HEK293 (cell line): Measurements from ENCODE around the gene CENPH.

ENCODE experiments used
- CTCF ChIA-PET: fragments of 350-600 bp; formaldehyde crosslinking; extraction: SDS; loops from one replicate; lab custom pipeline; 2021; ENCODE audit warnings: antibody characterized with exemption; lab: Yijun Ruan, JAX
- POLR2A ChIA-PET: fragments of 300-600 bp; formaldehyde crosslinking; extraction: SDS; loops from one replicate; lab custom pipeline; 2020; ENCODE audit warnings: antibody characterized with exemption, inconsistent platforms; lab: Yijun Ruan, JAX
- H3K27ac ChIP-seq: fragments of 200-500 bp; sonication (Bioruptor generic); 2 replicates; pipeline ENCODE4 v1.5.1; 2014; ENCODE audit warnings: low read depth, low read length, control low read depth, inconsistent platforms; ENCODE audit errors: extremely low read depth
- H3K36me3 ChIP-seq, 2 experiments: fragments of 200-500 bp in 1 of 2; sonication (Bioruptor generic) in 1 of 2; 1 replicate in 1 of 2; 2 replicates in 1 of 2; pipeline ENCODE4 v1.5.1; 2014 to 2017; ENCODE audit warnings: inconsistent platforms in 2 of 2, low read length in 2 of 2; ENCODE audit not compliant: control insufficient read depth in 2 of 2, insufficient read depth in 1 of 2
- H3K4me1 ChIP-seq: fragments of 200-500 bp; sonication (Bioruptor generic); 2 replicates; pipeline ENCODE4 v1.5.1; 2014; ENCODE audit warnings: mild to moderate bottlenecking, low read length, inconsistent platforms; ENCODE audit not compliant: control insufficient read depth, insufficient read depth
- H3K4me3 ChIP-seq: 2 replicates; pipeline ENCODE4 v1.5.1; 2011; ENCODE audit warnings: low read depth, mild to moderate bottlenecking, control low read depth, low read length, moderate library complexity
- H3K9me3 ChIP-seq: fragments of 200-500 bp; sonication (Bioruptor generic); 2 replicates; pipeline ENCODE4 v1.5.1; 2014; ENCODE audit warnings: low read depth, low read length, inconsistent platforms; ENCODE audit not compliant: control insufficient read depth, insufficient read depth
- SP3 ChIP-seq: fragments of 450-650 bp; formaldehyde crosslinking; IDR thresholded peaks from 2 replicates; pipeline ENCODE4 v1.5.1; 2016; ENCODE audit warnings: missing biosample characterization, missing genetic modification characterization
- SP7 ChIP-seq: fragments of 450-650 bp; formaldehyde crosslinking; IDR thresholded peaks from 2 replicates; pipeline ENCODE4 v1.5.1; 2016; ENCODE audit warnings: missing biosample characterization, missing genetic modification characterization
- ZBTB7A ChIP-seq: fragments of 450-650 bp; formaldehyde crosslinking; IDR thresholded peaks from 2 replicates; pipeline ENCODE4 v1.5.1; 2016; ENCODE audit warnings: low read depth, missing biosample characterization, missing genetic modification characterization
- ZFP41 ChIP-seq: fragments of 450-650 bp; formaldehyde crosslinking; IDR thresholded peaks from 2 replicates; pipeline ENCODE4 v1.5.1; 2016; ENCODE audit warnings: missing biosample characterization, missing genetic modification characterization, borderline replicate concordance
- ZNF202 ChIP-seq: fragments of 450-650 bp; formaldehyde crosslinking; IDR thresholded peaks from 2 replicates; pipeline ENCODE4 v1.5.1; 2016; ENCODE audit warnings: missing biosample characterization, missing genetic modification characterization, borderline replicate concordance
- ZNF266 ChIP-seq: fragments of 450-650 bp; formaldehyde crosslinking; IDR thresholded peaks from 2 replicates; pipeline ENCODE4 v1.5.1; 2016; ENCODE audit warnings: missing biosample characterization, missing genetic modification characterization, low read depth
- ZNF280D ChIP-seq: fragments of 450-650 bp; formaldehyde crosslinking; IDR thresholded peaks from 2 replicates; pipeline ENCODE4 v1.5.1; 2016; ENCODE audit warnings: missing biosample characterization, missing genetic modification characterization
- ZNF362 ChIP-seq: fragments of 450-650 bp; formaldehyde crosslinking; IDR thresholded peaks from 2 replicates; pipeline ENCODE4 v1.5.1; 2016; ENCODE audit warnings: missing biosample characterization, missing genetic modification characterization
- ZNF423 ChIP-seq: fragments of 450-650 bp; formaldehyde crosslinking; IDR thresholded peaks from 2 replicates; pipeline ENCODE4 v1.5.1; 2016; ENCODE audit warnings: missing biosample characterization, missing genetic modification characterization
- ZNF426 ChIP-seq: fragments of 450-650 bp; formaldehyde crosslinking; IDR thresholded peaks from 2 replicates; pipeline ENCODE4 v1.5.1; 2017; ENCODE audit warnings: missing biosample characterization, missing genetic modification characterization, mild to moderate bottlenecking, inconsistent platforms, moderate library complexity
- ZNF561 ChIP-seq: fragments of 450-650 bp; IDR thresholded peaks from 2 replicates; pipeline ENCODE4 v1.5.1; 2018; ENCODE audit warnings: missing biosample characterization, missing genetic modification characterization, borderline replicate concordance
- ZNF660 ChIP-seq: fragments of 450-650 bp; IDR thresholded peaks from 2 replicates; pipeline ENCODE4 v1.5.1; 2018; ENCODE audit warnings: missing biosample characterization, mild to moderate bottlenecking, missing genetic modification characterization
- ZNF776 ChIP-seq: fragments of 450-650 bp; formaldehyde crosslinking; IDR thresholded peaks from 2 replicates; pipeline ENCODE4 v1.5.0; 2017; ENCODE audit warnings: missing biosample characterization, missing genetic modification characterization, borderline replicate concordance
- ZNF791 ChIP-seq: fragments of 450-650 bp; formaldehyde crosslinking; IDR thresholded peaks from 2 replicates; pipeline ENCODE4 v1.5.1; 2016; ENCODE audit warnings: missing biosample characterization, missing genetic modification characterization
- ZSCAN30 ChIP-seq: fragments of 450-650 bp; IDR thresholded peaks from 2 replicates; pipeline ENCODE4 v1.5.1; 2018; ENCODE audit warnings: missing biosample characterization, mild to moderate bottlenecking, missing genetic modification characterization, moderate library complexity
- TF ChIP-seq, protein P1 (sequence below): fragments of 450-650 bp; formaldehyde crosslinking; IDR thresholded peaks from 2 replicates; pipeline ENCODE4 v1.5.1; 2016; ENCODE audit warnings: missing biosample characterization, missing genetic modification characterization
- TF ChIP-seq, protein P2 (sequence below): sonication (generic); formaldehyde crosslinking; IDR thresholded peaks from 2 replicates; pipeline ENCODE4 v1.8.1; 2022; ENCODE audit warnings: mild to moderate bottlenecking, moderate library complexity, missing genetic modification reagents
- TF ChIP-seq, protein P3 (sequence below): fragments of 450-650 bp; formaldehyde crosslinking; IDR thresholded peaks from 2 replicates; pipeline ENCODE4 v1.5.1; 2017; ENCODE audit warnings: missing biosample characterization, mild to moderate bottlenecking, missing genetic modification characterization, moderate library complexity
- TF ChIP-seq, protein P4 (sequence below): fragments of 450-650 bp; formaldehyde crosslinking; IDR thresholded peaks from 2 replicates; pipeline ENCODE4 v1.5.1; 2016; ENCODE audit warnings: missing biosample characterization, missing genetic modification characterization

The CENPH gene

GRCh38 chr5:69231281-69231680, 41.9 kb downstream of the CENPH start:
- TF ChIP-seq ZBTB7A (tag by site-specific recombination) (no peak), ZNF423 (tag by site-specific recombination) (no peak), ZNF280D (tag by site-specific recombination) (no peak), ZNF791 (tag by site-specific recombination) (no peak), ZNF776 (tag by site-specific recombination) (no peak), ZNF426 (tag by site-specific recombination) (no peak), ZNF362 (tag by site-specific recombination) (no peak), ZNF202 (no peak)
- TF ChIP-seq, protein P1, sequence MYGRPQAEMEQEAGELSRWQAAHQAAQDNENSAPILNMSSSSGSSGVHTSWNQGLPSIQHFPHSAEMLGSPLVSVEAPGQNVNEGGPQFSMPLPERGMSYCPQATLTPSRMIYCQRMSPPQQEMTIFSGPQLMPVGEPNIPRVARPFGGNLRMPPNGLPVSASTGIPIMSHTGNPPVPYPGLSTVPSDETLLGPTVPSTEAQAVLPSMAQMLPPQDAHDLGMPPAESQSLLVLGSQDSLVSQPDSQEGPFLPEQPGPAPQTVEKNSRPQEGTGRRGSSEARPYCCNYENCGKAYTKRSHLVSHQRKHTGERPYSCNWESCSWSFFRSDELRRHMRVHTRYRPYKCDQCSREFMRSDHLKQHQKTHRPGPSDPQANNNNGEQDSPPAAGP (tag by site-specific recombination): no peak
- CTCF ChIA-PET: no interaction called here
- Histone ChIP-seq H3K4me1 (no peaks in the 10 kb centered on the region), H3K4me3 (no peak overlapping the region), H3K36me3 (peaks cover 18 to 31% of the 10 kb centered on the region in 2 experiments), H3K27ac (no peak overlapping the region), H3K9me3 (no peaks in the 10 kb centered on the region)
- POLR2A ChIA-PET: no interaction called here

- ChIA-PET POLR2A (no interaction called here), CTCF (no interaction called here)
- Histone ChIP-seq H3K36me3 (peaks cover 18 to 35% of the 10 kb centered on the region in 2 experiments), H3K27ac (no peak overlapping the region), H3K4me3 (no peak overlapping the region)
- TF ChIP-seq ZNF266 (no peak), ZFP41 (tag by site-specific recombination) (no peak)
- TF ChIP-seq, protein P2, sequence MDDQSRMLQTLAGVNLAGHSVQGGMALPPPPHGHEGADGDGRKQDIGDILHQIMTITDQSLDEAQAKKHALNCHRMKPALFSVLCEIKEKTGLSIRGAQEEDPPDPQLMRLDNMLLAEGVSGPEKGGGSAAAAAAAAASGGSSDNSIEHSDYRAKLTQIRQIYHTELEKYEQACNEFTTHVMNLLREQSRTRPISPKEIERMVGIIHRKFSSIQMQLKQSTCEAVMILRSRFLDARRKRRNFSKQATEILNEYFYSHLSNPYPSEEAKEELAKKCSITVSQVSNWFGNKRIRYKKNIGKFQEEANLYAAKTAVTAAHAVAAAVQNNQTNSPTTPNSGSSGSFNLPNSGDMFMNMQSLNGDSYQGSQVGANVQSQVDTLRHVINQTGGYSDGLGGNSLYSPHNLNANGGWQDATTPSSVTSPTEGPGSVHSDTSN (CRISPR knock-in tag): no peak
- TF ChIP-seq, all 188 proteins: peak for 0
- no peaks in the 10 kb centered on the region for H3K4me1 ChIP-seq
- H3K9me3 ChIP-seq: no peaks in the 10 kb centered on the region
Observed at GRCh38 chr5:69231851-69232250, 42.5 kb downstream of the CENPH start.

- CTCF ChIA-PET: interaction anchor here (0.6 to 1.1 kb wide), 2 partner anchors 96 to 141 kb away, joined by 3 to 5 read pairs; partner anchors contain the start of gene SLC30A5
- peak within 1 kb of the TSS; percentile 58 for H3K27ac ChIP-seq
- H3K36me3 ChIP-seq: peaks cover 29 to 31% of the 10 kb centered on the region in 2 experiments
- TF ChIP-seq SP7 (tag by site-specific recombination) (peak; percentile 65; the same call in 1 of the 2 replicates), ZNF660 (peak; percentile 65), ZSCAN30 (tag by site-specific recombination) (no peak), ZNF561 (tag by site-specific recombination) (peak; percentile 90), SP3 (tag by site-specific recombination) (peak; percentile 81)
- TF ChIP-seq, protein P3, sequence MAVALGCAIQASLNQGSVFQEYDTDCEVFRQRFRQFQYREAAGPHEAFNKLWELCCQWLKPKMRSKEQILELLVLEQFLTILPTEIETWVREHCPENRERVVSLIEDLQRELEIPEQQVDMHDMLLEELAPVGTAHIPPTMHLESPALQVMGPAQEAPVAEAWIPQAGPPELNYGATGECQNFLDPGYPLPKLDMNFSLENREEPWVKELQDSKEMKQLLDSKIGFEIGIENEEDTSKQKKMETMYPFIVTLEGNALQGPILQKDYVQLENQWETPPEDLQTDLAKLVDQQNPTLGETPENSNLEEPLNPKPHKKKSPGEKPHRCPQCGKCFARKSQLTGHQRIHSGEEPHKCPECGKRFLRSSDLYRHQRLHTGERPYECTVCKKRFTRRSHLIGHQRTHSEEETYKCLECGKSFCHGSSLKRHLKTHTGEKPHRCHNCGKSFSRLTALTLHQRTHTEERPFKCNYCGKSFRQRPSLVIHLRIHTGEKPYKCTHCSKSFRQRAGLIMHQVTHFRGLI (tag by site-specific recombination): peak; percentile 45; the same call in 1 of the 2 replicates
- TF ChIP-seq, protein P4, sequence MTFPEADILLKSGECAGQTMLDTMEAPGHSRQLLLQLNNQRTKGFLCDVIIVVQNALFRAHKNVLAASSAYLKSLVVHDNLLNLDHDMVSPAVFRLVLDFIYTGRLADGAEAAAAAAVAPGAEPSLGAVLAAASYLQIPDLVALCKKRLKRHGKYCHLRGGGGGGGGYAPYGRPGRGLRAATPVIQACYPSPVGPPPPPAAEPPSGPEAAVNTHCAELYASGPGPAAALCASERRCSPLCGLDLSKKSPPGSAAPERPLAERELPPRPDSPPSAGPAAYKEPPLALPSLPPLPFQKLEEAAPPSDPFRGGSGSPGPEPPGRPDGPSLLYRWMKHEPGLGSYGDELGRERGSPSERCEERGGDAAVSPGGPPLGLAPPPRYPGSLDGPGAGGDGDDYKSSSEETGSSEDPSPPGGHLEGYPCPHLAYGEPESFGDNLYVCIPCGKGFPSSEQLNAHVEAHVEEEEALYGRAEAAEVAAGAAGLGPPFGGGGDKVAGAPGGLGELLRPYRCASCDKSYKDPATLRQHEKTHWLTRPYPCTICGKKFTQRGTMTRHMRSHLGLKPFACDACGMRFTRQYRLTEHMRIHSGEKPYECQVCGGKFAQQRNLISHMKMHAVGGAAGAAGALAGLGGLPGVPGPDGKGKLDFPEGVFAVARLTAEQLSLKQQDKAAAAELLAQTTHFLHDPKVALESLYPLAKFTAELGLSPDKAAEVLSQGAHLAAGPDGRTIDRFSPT (tag by site-specific recombination): peak; percentile 75; the same call in 1 of the 2 replicates
Observed at GRCh38 chr5:69234457-69235268, 45.3 kb downstream of the CENPH start, which contains the start of gene CDK7. CDK7 (plus strand) TSS chr5:69234886; CDS start chr5:69234976, 90 bp downstream.

More at GRCh38 chr5:69234457-69235268, 45.3 kb downstream of the CENPH start, which contains the start of gene CDK7:
- Histone ChIP-seq H3K4me3 (peak within 1 kb of the TSS; percentile 92), H3K4me1 (no peaks in the 10 kb centered on the region), H3K9me3 (no peaks in the 10 kb centered on the region)
- POLR2A ChIA-PET: interaction anchor here (0.6 to 1.7 kb wide), 10 partner anchors 12 to 282 kb away, joined by 3 to 7 read pairs (median 5); partner anchors contain the start of genes CENPH, RAD17 and SLC30A5
